ENCODE measurements around the gene BICDL2. TPM values are rescaled to one million over a fixed set of nuclear protein-coding genes. Genes with fewer than 3 reads are reported as not detected.

BICDL2 gene
- total and polyA plus RNA-seq, 2 of the 4 experiments (the other 2 are of a cell fraction) = 0.17 to 0.18 TPM

DNA sequence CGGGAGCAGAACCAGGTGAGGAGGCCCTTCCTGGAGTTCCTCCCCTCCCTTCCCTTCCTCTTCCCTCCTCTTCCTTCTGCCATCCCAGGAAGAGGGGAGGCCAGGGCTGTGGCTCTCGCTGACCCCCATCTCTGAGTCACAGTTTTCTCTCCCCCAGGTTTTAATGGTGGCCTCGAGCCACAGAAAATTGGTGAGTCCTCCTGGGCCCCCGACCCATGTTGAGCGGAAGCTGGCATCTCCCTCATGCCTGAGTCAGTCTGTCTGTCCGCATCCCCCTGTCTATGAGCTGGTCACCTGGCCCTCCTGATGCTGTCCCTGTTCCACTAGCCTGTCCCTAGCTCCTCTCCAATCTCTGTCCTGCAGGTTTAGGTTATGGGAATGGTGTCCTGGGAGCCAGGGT is 36.8 kb downstream of the BICDL2 start:
- H3K18ac ChIP-seq (ENCODE audit: low read depth, low read length) = no peak overlapping the region
- H3K9ac ChIP-seq (ENCODE audit: low read depth, low read length) = no peak overlapping the region
- no peak overlapping the region for H4K91ac ChIP-seq (ENCODE audit: insufficient read depth, low read depth, low read length)
- H4K8ac ChIP-seq (ENCODE audit: low read depth in 2 of 2, low read length in 2 of 2) = no peak overlapping the region
- no peak overlapping the region for H3K4ac ChIP-seq (ENCODE audit: low read depth, low read length)
- H3K14ac ChIP-seq (replicated peaks; ENCODE audit: low read depth, low read length) = no peak overlapping the region
- H2AFZ ChIP-seq (replicated peaks; ENCODE audit: low read length, poor library complexity) = no peak overlapping the region
- no peak overlapping the region for H3K23ac ChIP-seq (ENCODE audit: low read depth, low read length)
- POLR2A ChIA-PET (ENCODE audit: unreplicated experiment) = no interaction called here
- H4K20me1 ChIP-seq (ENCODE audit: insufficient read depth, low read length) = no peaks in the 10 kb centered on the region
- no peaks in the 10 kb centered on the region for H3K36me3 ChIP-seq (ENCODE audit: control insufficient read depth, insufficient read depth, low read length)
- no peak for DNase-seq
- no peaks in the 10 kb centered on the region for H3K9me1 ChIP-seq (ENCODE audit: insufficient read depth, low read length)
- CTCF ChIA-PET = no interaction called here
- no peaks in the 10 kb centered on the region for H3K79me1 ChIP-seq (ENCODE audit: low read depth in 1 of 2, low read length in 2 of 2)
- dilution Hi-C loops (cut with HindIII; ENCODE audit: low sequenced_read_pairs, unreplicated experiment) = no loop called here
- 100% methylated on average over 1 of the region's 6 CpGs; no CpG with 5 or more reads in 1 of the 2 experiments for WGBS, 2 experiments (ENCODE audit: extremely low coverage in 2 of 2, insufficient read length in 1 of 2)
- H2AK9ac ChIP-seq (replicated peaks; ENCODE audit: low read depth, low read length, poor library complexity) = no peak overlapping the region
- in situ Hi-C loops (cut with MboI; ENCODE audit: low sequenced_read_pairs) = no loop called here
- no peak overlapping the region for H3K27ac ChIP-seq (ENCODE audit: insufficient read depth, low read length)
- H3K56ac ChIP-seq (ENCODE audit: extremely low read depth, insufficient read depth, low read length) = no peak overlapping the region
- H2AK5ac ChIP-seq (ENCODE audit: low read depth, low read length) = no peak overlapping the region
- no TSS peak for BruUV-seq (replicated peaks)
- intact Hi-C loops (cut with micrococcal nuclease) = no loop called here
- no peak overlapping the region for H2BK20ac ChIP-seq (ENCODE audit: low read depth, low read length)
- H3K9me3 ChIP-seq (ENCODE audit: control insufficient read depth, insufficient read depth, low read length) = no peaks in the 10 kb centered on the region
- H2BK5ac ChIP-seq (ENCODE audit: low read depth, low read length, poor library complexity, severe bottlenecking) = no peak overlapping the region
- no peak overlapping the region for H3K4me3 ChIP-seq (ENCODE audit: insufficient read depth, low read depth, low read length)
- no peaks in the 10 kb centered on the region for H3K4me1 ChIP-seq (ENCODE audit: control insufficient read depth, insufficient read depth, low read length)
- no peak overlapping the region for H4K5ac ChIP-seq (ENCODE audit: low read depth, low read length)
- H2BK120ac ChIP-seq (ENCODE audit: low read depth, low read length) = no peak overlapping the region
- no peak overlapping the region for H3K4me2 ChIP-seq (ENCODE audit: low read depth, low read length)
- TF ChIP-seq MXI1 (IDR thresholded peaks at IDR 0.05; ENCODE audit: borderline replicate concordance, low read depth, low read length) (no peak), CEBPB (IDR thresholded peaks at IDR 0.05; ENCODE audit: low read depth, low read length) (no peak), RFX5 (IDR thresholded peaks at IDR 0.05; ENCODE audit: low read depth, low read length) (no peak), FOS (IDR thresholded peaks at IDR 0.05; ENCODE audit: low read depth, low read length) (no peak), MAFK (IDR thresholded peaks at IDR 0.05; ENCODE audit: low read depth, low read length) (no peak), RAD21 (IDR thresholded peaks at IDR 0.05; ENCODE audit: low read length) (no peak), MAZ (IDR thresholded peaks at IDR 0.05; ENCODE audit: borderline replicate concordance, low read depth, low read length) (no peak), NFE2L2 (IDR thresholded peaks at IDR 0.05; ENCODE audit: low read depth, low read length) (no peak), CTCF (conservative IDR thresholded peaks at IDR 0.05; ENCODE audit: low read depth, low read length) (no peak)
- H3K27me3 ChIP-seq (ENCODE audit: control insufficient read depth, insufficient read depth, low read length) = peaks cover 52% of the 10 kb centered on the region
- H2BK15ac ChIP-seq (ENCODE audit: low read depth, low read length) = no peak overlapping the region
- no peak for ATAC-seq (ENCODE audit: low read depth)

Data from IMR-90 (cell line).